ENCODE results near the gene SBNO1. TPM values are rescaled to one million over a fixed set of nuclear protein-coding genes. Genes with fewer than 3 reads are reported as not detected.
A peak's percentile ranks its signal among the peaks of the same experiment; 100 is the strongest.

Gene SBNO1
- total and polyA plus RNA-seq, 12 donors, result 3.8 to 30.9 (median 23.4) TPM

DNA sequence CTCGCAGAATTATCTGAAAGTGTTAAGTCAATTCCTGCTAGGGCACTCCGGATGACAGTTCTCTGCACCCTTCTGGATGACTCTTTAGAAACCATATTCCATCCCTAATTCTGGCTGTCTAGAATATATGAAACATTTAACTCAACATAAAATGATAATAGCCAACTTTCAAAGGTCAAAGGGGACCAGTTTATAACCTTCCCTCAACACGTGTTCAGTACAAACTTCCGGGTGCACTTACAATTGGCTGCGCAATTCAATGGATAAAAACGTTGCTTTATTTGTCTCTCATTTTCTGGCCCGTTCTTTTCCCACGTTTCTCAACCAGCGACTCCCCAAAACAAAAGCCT lies 1.3 kb downstream of the SBNO1 start:
- Histone ChIP-seq H3K27me3 (no peaks in the 10 kb centered on the region), H3K27ac (peak overlapping the region; percentile 76 to 94 (median 93)), H3K4me1 (replicated peaks in 1 of 2) (peaks cover 0 to 22% of the 10 kb centered on the region in 2 donors), H3K4me3 (peak overlapping the region; percentile 77 to 98 (median 90)), H3K36me3 (replicated peaks in 1 of 2) (no peaks in the 10 kb centered on the region), H3K9me3 (replicated peaks in 1 of 3) (no peaks in the 10 kb centered on the region)
- TF ChIP-seq, protein P1, sequence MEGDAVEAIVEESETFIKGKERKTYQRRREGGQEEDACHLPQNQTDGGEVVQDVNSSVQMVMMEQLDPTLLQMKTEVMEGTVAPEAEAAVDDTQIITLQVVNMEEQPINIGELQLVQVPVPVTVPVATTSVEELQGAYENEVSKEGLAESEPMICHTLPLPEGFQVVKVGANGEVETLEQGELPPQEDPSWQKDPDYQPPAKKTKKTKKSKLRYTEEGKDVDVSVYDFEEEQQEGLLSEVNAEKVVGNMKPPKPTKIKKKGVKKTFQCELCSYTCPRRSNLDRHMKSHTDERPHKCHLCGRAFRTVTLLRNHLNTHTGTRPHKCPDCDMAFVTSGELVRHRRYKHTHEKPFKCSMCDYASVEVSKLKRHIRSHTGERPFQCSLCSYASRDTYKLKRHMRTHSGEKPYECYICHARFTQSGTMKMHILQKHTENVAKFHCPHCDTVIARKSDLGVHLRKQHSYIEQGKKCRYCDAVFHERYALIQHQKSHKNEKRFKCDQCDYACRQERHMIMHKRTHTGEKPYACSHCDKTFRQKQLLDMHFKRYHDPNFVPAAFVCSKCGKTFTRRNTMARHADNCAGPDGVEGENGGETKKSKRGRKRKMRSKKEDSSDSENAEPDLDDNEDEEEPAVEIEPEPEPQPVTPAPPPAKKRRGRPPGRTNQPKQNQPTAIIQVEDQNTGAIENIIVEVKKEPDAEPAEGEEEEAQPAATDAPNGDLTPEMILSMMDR (IDR thresholded peaks at IDR 0.05), result no peak
- TF ChIP-seq POLR2A (IDR thresholded peaks at IDR 0.05), result no peak
- intact Hi-C loops (cut with DNase I), result no loop called here
- DNase-seq, result peak in 1 of 7 donors; percentile 20
- 2 to 3% (median 3%) methylated on average over 9 of the region's 9 CpGs for WGBS, 4 donors

DNA sequence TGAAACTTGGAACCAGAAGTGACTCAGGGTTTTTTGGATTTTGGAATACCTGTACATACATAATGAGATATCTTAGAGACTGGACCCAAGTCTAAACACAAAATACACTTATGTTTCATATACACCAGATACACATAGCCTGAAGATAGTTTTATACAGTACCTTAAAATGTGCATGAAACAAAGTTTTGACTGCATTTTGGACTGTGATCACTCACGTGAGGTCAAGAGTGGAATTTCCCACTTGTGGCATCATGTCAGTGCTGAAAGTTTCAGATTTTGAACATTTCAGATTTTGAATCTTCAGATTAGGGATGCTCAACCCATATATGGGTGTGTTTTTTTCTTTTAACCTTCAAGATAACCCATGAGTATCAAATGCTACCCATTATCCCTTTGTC lies 6.6 kb downstream of the SBNO1 start:
- 63 to 91% (median 77%) methylated on average over 1 of the region's 1 CpG for WGBS, 4 donors
- no peak for DNase-seq
- TF ChIP-seq POLR2A (IDR thresholded peaks at IDR 0.05), result no peak
- TF ChIP-seq, protein P1 (IDR thresholded peaks at IDR 0.05), result no peak
- H3K36me3 ChIP-seq (replicated peaks in 1 of 2), result peaks cover 0 to 7% of the 10 kb centered on the region in 2 donors
- no peaks in the 10 kb centered on the region for H3K27me3 ChIP-seq
- H3K27ac ChIP-seq, result no peak overlapping the region
- no peak overlapping the region for H3K4me3 ChIP-seq
- no peaks in the 10 kb centered on the region for H3K9me3 ChIP-seq (replicated peaks in 1 of 3)
- intact Hi-C loops (cut with DNase I), result no loop called here
- peaks cover 0 to 44% of the 10 kb centered on the region in 2 donors for H3K4me1 ChIP-seq (replicated peaks in 1 of 2)

DNA sequence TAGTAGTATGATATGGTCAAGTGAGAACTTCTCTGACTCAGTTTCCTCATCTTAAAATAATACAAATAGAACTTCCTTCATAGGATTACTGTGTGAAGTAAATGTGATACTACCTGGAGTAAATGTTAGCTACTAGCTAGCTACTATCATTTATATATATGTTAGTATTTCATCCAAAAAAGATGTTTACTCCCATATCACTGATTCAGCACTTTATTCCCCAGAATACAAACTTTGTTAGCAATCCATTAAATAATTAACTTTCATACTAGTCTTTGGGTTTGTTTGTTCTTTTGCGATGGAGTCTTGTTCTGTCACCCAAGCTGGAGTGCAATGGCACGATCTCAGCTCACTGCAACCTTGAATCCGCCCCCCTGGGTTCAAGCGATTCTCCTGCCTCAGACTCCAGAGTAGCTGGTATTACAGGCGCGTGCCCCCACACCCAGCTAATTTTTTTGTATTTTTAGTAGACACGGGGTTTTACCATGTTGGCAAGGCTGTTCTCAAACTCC lies 8.4 kb downstream of the SBNO1 start:
- DNase-seq, result peak in 1 of 7 donors; percentile 38
- Histone ChIP-seq H3K4me1 (replicated peaks in 1 of 2) (peaks cover 0 to 31% of the 10 kb centered on the region in 2 donors), H3K9me3 (replicated peaks in 1 of 3) (no peaks in the 10 kb centered on the region), H3K27ac (no peak overlapping the region), H3K36me3 (replicated peaks in 1 of 2) (peaks cover 0 to 7% of the 10 kb centered on the region in 2 donors), H3K4me3 (no peak overlapping the region), H3K27me3 (no peaks in the 10 kb centered on the region)
- no peak for TF ChIP-seq POLR2A (IDR thresholded peaks at IDR 0.05)
- TF ChIP-seq, protein P1 (IDR thresholded peaks at IDR 0.05), result no peak
- intact Hi-C loops (cut with DNase I), result no loop called here
- 76 to 79% (median 77%) methylated on average over 7 of the region's 7 CpGs for WGBS, 4 donors

DNA sequence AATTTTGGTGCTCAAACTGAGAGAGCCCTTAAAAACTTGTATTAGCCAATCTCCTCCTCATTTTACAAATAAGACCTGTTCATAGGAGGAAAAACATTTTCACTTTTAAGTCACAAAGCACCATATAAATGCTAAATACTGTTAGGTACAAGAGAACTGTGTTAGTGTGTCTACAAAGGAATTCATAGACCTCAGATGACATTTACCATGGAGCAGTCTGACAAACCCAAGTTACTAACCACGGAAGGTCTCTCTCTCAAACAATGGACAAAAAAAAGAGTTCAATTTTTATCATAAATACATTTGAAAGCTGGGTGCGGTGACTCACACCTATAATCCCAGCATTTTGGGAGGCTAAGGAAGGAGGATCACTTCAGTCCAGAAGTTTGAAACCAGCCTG lies 10.0 kb downstream of the SBNO1 start:
- Histone ChIP-seq H3K9me3 (replicated peaks in 1 of 3) (no peaks in the 10 kb centered on the region), H3K4me1 (replicated peaks in 1 of 2) (peaks cover 0 to 31% of the 10 kb centered on the region in 2 donors), H3K36me3 (replicated peaks in 1 of 2) (peaks cover 0 to 11% of the 10 kb centered on the region in 2 donors), H3K4me3 (no peak overlapping the region), H3K27ac (no peak overlapping the region), H3K27me3 (no peaks in the 10 kb centered on the region)
- 79 to 89% (median 82%) methylated on average over 2 of the region's 2 CpGs for WGBS, 4 donors
- TF ChIP-seq POLR2A (IDR thresholded peaks at IDR 0.05), result no peak
- TF ChIP-seq, protein P1 (IDR thresholded peaks at IDR 0.05), result no peak
- intact Hi-C loops (cut with DNase I), result no loop called here
- no peak for DNase-seq
